Suprapubic skin (tissue), 3 donors: ENCODE measurements around the gene GABRB1.

Experiments
- CTCF ChIP-seq, 2 donors: fragments of 200-600 bp in 1 of 2; fragments of 450-650 bp in 1 of 2; sonication (generic) in 1 of 2; IDR thresholded peaks; one replicate each; pipeline ENCODE4 v1.5.1; 2016 to 2019; ENCODE audit warnings: antibody characterized with exemption in 2 of 2, mild to moderate bottlenecking in 1 of 2, moderate library complexity in 1 of 2
- EP300 ChIP-seq: sonication (generic); formaldehyde crosslinking; IDR thresholded peaks from one replicate; pipeline ENCODE4 v1.6.1; 2017; ENCODE audit warnings: antibody characterized with exemption
- POLR2A ChIP-seq, 2 donors: fragments of 450-650 bp; IDR thresholded peaks; one replicate each; pipeline ENCODE4 v1.6.1; 2017; ENCODE audit warnings: antibody characterized with exemption in 2 of 2, mild to moderate bottlenecking in 2 of 2, moderate library complexity in 2 of 2

- no peak for TF ChIP-seq POLR2A (IDR thresholded peaks at IDR 0.05)
- no peak for TF ChIP-seq CTCF (IDR thresholded peaks at IDR 0.05)
- TF ChIP-seq EP300 = no peak
Measured at GRCh38 chr4:47187608-47188007, 156.2 kb downstream of the GABRB1 start.
